Measurements from ENCODE around the gene ACOT8. TPM values are rescaled to one million over a fixed set of nuclear protein-coding genes. Genes with fewer than 3 reads are reported as not detected.

ACOT8 gene
- total and polyA plus RNA-seq, 9 of the 15 experiments (the other 6 are each of a cell fraction or from before 2014, with no cell fraction given), result 8.2 to 46.7 (median 20.7) TPM

DNA sequence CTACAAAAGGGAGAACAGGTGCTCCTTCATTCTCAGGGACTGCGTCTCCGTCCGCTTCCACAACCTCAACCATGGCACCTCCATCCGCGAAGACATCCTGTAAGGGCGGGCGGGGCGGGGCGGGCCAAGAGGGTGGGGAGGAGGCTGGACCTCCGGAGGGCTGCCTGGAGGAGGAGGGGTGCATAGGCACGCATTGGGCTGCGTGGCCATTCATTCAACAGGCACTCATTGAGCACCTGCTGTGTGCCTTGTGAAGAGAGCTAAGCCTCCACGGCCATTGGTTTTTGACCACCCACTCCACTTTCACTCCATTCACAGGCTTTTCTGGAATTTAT is 657 bp upstream of the ACOT8 start (continued):
- TF ChIP-seq, protein P1, sequence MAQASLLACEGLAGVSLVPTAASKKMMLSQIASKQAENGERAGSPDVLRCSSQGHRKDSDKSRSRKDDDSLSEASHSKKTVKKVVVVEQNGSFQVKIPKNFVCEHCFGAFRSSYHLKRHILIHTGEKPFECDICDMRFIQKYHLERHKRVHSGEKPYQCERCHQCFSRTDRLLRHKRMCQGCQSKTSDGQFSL (CRISPR knock-in tag; IDR thresholded peaks at IDR 0.05), result no peak
- TF ChIP-seq, protein P1 (tag; IDR thresholded peaks at IDR 0.05), result 0 out of 4 replicates have a peak, but pooled peaks of 1 of the 2 experiments have one; percentile 18
- TF ChIP-seq, protein P2, sequence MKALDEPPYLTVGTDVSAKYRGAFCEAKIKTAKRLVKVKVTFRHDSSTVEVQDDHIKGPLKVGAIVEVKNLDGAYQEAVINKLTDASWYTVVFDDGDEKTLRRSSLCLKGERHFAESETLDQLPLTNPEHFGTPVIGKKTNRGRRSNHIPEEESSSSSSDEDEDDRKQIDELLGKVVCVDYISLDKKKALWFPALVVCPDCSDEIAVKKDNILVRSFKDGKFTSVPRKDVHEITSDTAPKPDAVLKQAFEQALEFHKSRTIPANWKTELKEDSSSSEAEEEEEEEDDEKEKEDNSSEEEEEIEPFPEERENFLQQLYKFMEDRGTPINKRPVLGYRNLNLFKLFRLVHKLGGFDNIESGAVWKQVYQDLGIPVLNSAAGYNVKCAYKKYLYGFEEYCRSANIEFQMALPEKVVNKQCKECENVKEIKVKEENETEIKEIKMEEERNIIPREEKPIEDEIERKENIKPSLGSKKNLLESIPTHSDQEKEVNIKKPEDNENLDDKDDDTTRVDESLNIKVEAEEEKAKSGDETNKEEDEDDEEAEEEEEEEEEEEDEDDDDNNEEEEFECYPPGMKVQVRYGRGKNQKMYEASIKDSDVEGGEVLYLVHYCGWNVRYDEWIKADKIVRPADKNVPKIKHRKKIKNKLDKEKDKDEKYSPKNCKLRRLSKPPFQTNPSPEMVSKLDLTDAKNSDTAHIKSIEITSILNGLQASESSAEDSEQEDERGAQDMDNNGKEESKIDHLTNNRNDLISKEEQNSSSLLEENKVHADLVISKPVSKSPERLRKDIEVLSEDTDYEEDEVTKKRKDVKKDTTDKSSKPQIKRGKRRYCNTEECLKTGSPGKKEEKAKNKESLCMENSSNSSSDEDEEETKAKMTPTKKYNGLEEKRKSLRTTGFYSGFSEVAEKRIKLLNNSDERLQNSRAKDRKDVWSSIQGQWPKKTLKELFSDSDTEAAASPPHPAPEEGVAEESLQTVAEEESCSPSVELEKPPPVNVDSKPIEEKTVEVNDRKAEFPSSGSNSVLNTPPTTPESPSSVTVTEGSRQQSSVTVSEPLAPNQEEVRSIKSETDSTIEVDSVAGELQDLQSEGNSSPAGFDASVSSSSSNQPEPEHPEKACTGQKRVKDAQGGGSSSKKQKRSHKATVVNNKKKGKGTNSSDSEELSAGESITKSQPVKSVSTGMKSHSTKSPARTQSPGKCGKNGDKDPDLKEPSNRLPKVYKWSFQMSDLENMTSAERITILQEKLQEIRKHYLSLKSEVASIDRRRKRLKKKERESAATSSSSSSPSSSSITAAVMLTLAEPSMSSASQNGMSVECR (CRISPR knock-in tag; IDR thresholded peaks at IDR 0.05), result 0 out of 2 replicates have a peak, but pooled peaks have one; percentile 53
- TF ChIP-seq ZNF644 (tag; IDR thresholded peaks at IDR 0.05; ENCODE audit: low read depth), result 0 out of 2 replicates have a peak, but pooled peaks have one; percentile 10
- TF ChIP-seq ZNF24 (IDR thresholded peaks at IDR 0.05), result 0 out of 2 replicates have a peak, but pooled peaks have one; percentile 11
- no peak for TF ChIP-seq NBN (IDR thresholded peaks at IDR 0.05; ENCODE audit: low read depth)
- TF ChIP-seq RB1 (IDR thresholded peaks at IDR 0.05; ENCODE audit: low read depth), result no peak
- no peak for TF ChIP-seq PHF21A (IDR thresholded peaks at IDR 0.05; ENCODE audit: borderline replicate concordance, low read depth)
- TF ChIP-seq, protein P3, sequence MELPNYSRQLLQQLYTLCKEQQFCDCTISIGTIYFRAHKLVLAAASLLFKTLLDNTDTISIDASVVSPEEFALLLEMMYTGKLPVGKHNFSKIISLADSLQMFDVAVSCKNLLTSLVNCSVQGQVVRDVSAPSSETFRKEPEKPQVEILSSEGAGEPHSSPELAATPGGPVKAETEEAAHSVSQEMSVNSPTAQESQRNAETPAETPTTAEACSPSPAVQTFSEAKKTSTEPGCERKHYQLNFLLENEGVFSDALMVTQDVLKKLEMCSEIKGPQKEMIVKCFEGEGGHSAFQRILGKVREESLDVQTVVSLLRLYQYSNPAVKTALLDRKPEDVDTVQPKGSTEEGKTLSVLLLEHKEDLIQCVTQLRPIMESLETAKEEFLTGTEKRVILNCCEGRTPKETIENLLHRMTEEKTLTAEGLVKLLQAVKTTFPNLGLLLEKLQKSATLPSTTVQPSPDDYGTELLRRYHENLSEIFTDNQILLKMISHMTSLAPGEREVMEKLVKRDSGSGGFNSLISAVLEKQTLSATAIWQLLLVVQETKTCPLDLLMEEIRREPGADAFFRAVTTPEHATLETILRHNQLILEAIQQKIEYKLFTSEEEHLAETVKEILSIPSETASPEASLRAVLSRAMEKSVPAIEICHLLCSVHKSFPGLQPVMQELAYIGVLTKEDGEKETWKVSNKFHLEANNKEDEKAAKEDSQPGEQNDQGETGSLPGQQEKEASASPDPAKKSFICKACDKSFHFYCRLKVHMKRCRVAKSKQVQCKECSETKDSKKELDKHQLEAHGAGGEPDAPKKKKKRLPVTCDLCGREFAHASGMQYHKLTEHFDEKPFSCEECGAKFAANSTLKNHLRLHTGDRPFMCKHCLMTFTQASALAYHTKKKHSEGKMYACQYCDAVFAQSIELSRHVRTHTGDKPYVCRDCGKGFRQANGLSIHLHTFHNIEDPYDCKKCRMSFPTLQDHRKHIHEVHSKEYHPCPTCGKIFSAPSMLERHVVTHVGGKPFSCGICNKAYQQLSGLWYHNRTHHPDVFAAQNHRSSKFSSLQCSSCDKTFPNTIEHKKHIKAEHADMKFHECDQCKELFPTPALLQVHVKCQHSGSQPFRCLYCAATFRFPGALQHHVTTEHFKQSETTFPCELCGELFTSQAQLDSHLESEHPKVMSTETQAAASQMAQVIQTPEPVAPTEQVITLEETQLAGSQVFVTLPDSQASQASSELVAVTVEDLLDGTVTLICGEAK (IDR thresholded peaks at IDR 0.05), result no peak
- TF ChIP-seq, protein P3 (CRISPR knock-in tag; IDR thresholded peaks at IDR 0.05), result no peak
- no peak; the same call in 1 of the 2 replicates for TF ChIP-seq L3MBTL2 (IDR thresholded peaks at IDR 0.05)
- no peak for TF ChIP-seq TSC22D4 (tag; IDR thresholded peaks at IDR 0.05)
- no peak for TF ChIP-seq C11orf30 (IDR thresholded peaks at IDR 0.05; ENCODE audit: low read depth)

Measured in K562 (cell line).